ENCODE results near the gene TUBG1. TPM values are rescaled to one million over a fixed set of nuclear protein-coding genes. Genes with fewer than 3 reads are reported as not detected.
"Not testable (repeated sequence)": the region's sequence is repeated elsewhere in the genome, so short reads cannot be mapped to it uniquely, and the experiment has no call there.

The TUBG1 gene
- total RNA-seq, 1 donor from 2014 or later, result 42.9 TPM

DNA sequence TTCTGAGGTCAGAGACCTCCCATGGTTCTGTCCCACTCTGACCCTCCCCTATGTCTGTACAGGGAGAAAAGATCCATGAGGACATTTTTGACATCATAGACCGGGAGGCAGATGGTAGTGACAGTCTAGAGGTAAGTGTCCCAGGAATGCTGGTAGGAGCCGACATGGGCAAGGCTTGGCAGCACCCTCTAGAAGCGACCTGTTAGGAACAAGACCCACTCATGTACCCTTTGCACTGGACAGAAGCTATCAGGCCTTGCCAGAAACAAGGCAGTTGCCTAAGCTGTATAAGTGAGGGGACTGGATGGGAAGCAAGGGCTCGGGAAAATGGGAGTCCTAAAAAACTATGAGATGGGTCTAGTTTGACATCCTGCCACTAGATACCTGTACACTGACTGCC, 2.5 kb downstream of the TUBG1 start:
- Mint-ChIP-seq H3K9me3 (no peaks in the 10 kb centered on the region), H3K4me3 (no peak overlapping the region), H3K27ac (no peak overlapping the region), H3K36me3 (peaks cover 30% of the 10 kb centered on the region), H3K4me1 (peaks cover 16% of the 10 kb centered on the region), H3K27me3 (ENCODE audit: low read depth) (no peaks in the 10 kb centered on the region)
- TF ChIP-seq, protein P1, sequence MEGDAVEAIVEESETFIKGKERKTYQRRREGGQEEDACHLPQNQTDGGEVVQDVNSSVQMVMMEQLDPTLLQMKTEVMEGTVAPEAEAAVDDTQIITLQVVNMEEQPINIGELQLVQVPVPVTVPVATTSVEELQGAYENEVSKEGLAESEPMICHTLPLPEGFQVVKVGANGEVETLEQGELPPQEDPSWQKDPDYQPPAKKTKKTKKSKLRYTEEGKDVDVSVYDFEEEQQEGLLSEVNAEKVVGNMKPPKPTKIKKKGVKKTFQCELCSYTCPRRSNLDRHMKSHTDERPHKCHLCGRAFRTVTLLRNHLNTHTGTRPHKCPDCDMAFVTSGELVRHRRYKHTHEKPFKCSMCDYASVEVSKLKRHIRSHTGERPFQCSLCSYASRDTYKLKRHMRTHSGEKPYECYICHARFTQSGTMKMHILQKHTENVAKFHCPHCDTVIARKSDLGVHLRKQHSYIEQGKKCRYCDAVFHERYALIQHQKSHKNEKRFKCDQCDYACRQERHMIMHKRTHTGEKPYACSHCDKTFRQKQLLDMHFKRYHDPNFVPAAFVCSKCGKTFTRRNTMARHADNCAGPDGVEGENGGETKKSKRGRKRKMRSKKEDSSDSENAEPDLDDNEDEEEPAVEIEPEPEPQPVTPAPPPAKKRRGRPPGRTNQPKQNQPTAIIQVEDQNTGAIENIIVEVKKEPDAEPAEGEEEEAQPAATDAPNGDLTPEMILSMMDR (IDR thresholded peaks at IDR 0.05; ENCODE audit: unreplicated experiment), result no peak
- no peak for DNase-seq (ENCODE audit: low spot score in 2 of 2, unreplicated experiment in 2 of 2)

DNA sequence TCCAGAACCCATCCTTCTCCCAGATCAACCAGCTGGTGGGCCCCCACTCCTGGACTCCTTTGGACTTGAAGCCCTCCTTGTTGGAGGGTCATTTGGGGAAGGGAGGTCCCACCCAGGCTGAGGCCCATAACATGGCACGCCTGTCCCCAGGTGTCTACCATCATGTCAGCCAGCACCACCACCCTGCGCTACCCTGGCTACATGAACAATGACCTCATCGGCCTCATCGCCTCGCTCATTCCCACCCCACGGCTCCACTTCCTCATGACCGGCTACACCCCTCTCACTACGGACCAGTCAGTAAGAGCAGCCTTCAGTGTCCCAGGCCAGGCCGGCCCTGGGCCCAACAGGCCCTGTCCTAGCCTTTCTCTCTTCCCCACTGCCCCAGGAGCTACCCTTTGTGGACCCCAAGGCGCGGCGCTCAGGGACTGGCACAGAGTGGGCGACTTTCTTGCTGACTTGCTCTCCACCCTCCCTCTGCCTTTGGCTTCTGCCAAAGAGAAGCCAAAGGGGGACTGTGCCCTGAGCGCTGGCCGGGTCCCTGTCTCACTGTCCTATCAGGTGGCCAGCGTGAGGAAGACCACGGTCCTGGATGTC, 4.3 kb downstream of the TUBG1 start:
- no peak overlapping the region for H3K27ac Mint-ChIP-seq
- H3K4me3 Mint-ChIP-seq, result no peak overlapping the region
- H3K9me3 Mint-ChIP-seq, result no peaks in the 10 kb centered on the region
- TF ChIP-seq, protein P1 (IDR thresholded peaks at IDR 0.05; ENCODE audit: unreplicated experiment), result no peak
- peaks cover 6% of the 10 kb centered on the region for H3K4me1 Mint-ChIP-seq
- H3K36me3 Mint-ChIP-seq, result peaks cover 30% of the 10 kb centered on the region
- no peak for DNase-seq (ENCODE audit: low spot score in 2 of 2, unreplicated experiment in 2 of 2)
- no peaks in the 10 kb centered on the region for H3K27me3 Mint-ChIP-seq (ENCODE audit: low read depth)

DNA sequence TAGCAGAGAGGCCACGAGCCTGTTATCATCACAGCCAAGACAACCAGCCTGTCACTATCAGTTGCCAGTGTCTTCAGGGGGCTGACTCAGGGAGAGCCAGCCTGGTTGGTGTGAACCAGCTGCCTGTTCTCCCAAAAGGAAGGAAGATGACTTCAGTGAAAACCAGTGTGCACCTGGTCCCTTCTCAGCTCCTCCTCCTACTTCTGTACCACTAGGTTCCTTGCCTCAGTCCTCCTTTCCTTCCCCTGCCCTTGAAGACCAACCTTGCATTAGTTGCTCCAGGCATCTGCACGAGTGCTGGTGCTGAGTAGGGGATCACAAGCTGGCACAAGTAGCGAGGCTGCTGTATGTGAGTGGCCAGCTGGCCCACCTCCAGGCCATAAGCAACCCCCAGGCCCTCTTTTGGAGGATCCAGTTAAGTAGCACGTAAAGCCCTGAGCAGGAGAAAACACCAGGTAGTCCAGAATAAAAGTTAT, 8.5 kb downstream of the TUBG1 start:
- H3K27me3 Mint-ChIP-seq (ENCODE audit: low read depth), result no peaks in the 10 kb centered on the region
- peaks cover 23% of the 10 kb centered on the region for H3K36me3 Mint-ChIP-seq
- DNase-seq (ENCODE audit: low spot score in 2 of 2, unreplicated experiment in 2 of 2), result no peak
- TF ChIP-seq, protein P1 (IDR thresholded peaks at IDR 0.05; ENCODE audit: unreplicated experiment), result no peak
- no peak overlapping the region for H3K4me3 Mint-ChIP-seq
- peaks cover 3% of the 10 kb centered on the region for H3K4me1 Mint-ChIP-seq
- H3K9me3 Mint-ChIP-seq, result no peaks in the 10 kb centered on the region
- H3K27ac Mint-ChIP-seq, result peak overlapping the region; percentile 34

DNA sequence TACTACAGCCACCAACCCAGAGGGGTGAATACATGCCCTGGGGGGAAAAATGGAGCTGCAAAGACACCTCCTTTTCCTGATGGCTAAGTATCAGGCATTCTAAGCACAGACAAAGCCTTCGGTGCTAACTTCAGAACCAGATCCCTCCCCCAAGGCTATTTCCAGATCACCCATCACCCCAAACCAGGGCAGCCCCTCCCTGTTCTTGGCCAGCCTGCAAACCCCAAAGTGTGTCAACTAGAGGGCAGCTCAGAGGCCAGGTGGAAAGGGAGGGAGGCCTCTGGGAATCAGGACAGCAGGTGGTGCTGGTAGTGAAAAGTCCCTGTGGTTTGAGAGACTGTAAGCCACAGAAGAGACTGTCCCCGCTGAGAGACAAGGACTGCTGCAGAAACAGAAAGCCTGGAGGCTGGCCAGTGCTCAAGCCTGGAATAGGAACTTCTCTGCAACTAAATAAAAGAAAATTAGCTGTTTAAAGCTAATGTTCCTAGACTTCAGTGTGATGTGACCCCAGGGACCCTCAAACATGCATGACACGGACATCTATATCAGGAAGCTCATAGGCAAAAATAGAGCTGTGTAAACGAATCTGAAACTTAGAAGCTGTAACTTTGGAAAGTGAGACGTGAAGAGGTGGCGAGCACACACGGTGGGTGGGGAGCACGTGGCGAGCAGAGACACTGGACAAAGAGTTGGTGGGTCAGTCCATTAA, 9.1 kb downstream of the TUBG1 start:
- Mint-ChIP-seq H3K4me1 (peaks cover 3% of the 10 kb centered on the region), H3K27me3 (ENCODE audit: low read depth) (no peaks in the 10 kb centered on the region), H3K27ac (no peak overlapping the region), H3K36me3 (peaks cover 21% of the 10 kb centered on the region), H3K4me3 (no peak overlapping the region), H3K9me3 (no peaks in the 10 kb centered on the region)
- no peak for DNase-seq (ENCODE audit: low spot score in 2 of 2, unreplicated experiment in 2 of 2)
- TF ChIP-seq, protein P1 (IDR thresholded peaks at IDR 0.05; ENCODE audit: unreplicated experiment), result no peak

DNA sequence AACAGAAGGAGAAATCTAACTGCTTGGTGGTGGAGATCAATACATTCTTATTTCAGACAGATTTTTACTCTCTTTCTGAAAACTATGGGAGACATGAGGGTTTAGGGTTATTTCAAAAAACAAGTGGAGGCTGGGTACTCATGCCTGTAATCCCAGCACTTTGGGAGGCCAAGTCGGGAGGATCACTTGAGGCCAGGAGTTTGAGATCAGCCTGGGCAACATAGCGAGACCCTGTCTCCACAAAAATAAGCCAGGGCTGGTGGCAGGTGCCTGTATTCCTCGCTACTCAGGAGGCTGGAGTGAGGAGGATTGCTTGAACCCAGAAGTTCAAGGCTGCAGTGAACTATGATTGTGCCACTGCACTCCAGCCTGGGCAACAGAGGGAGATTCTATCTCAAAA, 12.5 kb downstream of the TUBG1 start:
- not testable (repeated sequence) for H3K27ac Mint-ChIP-seq; H3K9me3 Mint-ChIP-seq; DNase-seq (ENCODE audit: low spot score in 2 of 2, unreplicated experiment in 2 of 2); H3K27me3 Mint-ChIP-seq (ENCODE audit: low read depth); H3K4me3 Mint-ChIP-seq; H3K36me3 Mint-ChIP-seq; H3K4me1 Mint-ChIP-seq

DNA sequence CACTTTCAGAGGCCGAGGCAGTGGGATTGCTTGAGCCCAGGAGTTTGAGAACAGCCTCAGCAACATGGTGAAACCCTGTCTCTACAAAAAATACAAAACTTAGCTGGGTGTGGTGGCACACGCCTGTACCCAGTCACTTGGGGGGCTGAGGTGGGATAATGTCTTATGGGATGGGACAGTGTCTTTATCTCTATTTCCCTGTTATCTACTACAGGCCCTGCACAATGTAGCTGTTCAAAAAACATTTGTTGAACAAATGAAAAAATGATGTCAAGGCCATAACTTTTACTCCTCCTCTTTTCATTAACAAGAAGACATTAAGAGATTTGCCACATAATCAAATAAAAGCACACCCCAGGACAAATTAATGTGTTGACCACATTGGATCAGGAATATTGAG, 13.8 kb downstream of the TUBG1 start:
- TF ChIP-seq, protein P1 (IDR thresholded peaks at IDR 0.05; ENCODE audit: unreplicated experiment), result no peak
- no peaks in the 10 kb centered on the region for H3K27me3 Mint-ChIP-seq (ENCODE audit: low read depth)
- H3K9me3 Mint-ChIP-seq, result no peaks in the 10 kb centered on the region
- no peak overlapping the region for H3K4me3 Mint-ChIP-seq
- DNase-seq (ENCODE audit: low spot score in 2 of 2, unreplicated experiment in 2 of 2), result no peak
- H3K27ac Mint-ChIP-seq, result no peak overlapping the region
- no peaks in the 10 kb centered on the region for H3K36me3 Mint-ChIP-seq
- H3K4me1 Mint-ChIP-seq, result peaks cover 3% of the 10 kb centered on the region
